Activated CD4-positive, alpha-beta T cell treated with anti-CD3 and anti-CD28 coated beads for 48 hours (primary cell): ENCODE data around the gene KIAA1328.
"Not testable (repeated sequence)": the region's sequence is repeated elsewhere in the genome, so short reads cannot be mapped to it uniquely, and the experiment has no call there.

ENCODE experiments used
- DNase-seq: peaks from one replicate; pipeline ENCODE4 v3.0.0-alpha.2; 2020

Gene KIAA1328

GRCh38 chr18:36828630-36829361 lies at the start of gene KIAA1328, which contains the start of gene TPGS2:
Gene KIAA1328 (plus strand): TSS chr18:36829127. CDS start chr18:36829139, 12 bp downstream.
Gene TPGS2 (minus strand): TSS chr18:36829002. CDS start chr18:36828767, 235 bp downstream.
- peak; percentile 90 for DNase-seq

DNA sequence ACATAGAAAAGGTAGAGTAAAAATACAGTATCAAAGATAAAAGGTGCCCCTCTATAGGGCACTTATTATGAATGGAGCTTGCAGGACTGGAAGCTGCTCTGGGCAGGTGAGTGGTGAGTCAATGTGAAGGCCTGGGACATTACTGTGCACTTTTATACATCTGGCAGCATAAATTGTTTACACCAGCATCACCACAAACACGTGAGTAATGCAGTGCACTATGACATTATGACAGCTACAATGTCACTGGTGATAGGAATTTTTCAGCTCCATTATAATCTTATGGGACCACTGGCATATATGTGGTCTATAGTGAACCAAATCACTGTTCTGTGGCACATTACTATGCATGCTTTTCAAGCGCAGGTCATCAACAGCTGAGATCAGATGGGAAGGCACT lies 48.2 kb upstream of the KIAA1328 start:
- no peak for DNase-seq

GRCh38 chr18:36782710-36783109 lies 46.2 kb upstream of the KIAA1328 start:
- DNase-seq = no peak

DNA sequence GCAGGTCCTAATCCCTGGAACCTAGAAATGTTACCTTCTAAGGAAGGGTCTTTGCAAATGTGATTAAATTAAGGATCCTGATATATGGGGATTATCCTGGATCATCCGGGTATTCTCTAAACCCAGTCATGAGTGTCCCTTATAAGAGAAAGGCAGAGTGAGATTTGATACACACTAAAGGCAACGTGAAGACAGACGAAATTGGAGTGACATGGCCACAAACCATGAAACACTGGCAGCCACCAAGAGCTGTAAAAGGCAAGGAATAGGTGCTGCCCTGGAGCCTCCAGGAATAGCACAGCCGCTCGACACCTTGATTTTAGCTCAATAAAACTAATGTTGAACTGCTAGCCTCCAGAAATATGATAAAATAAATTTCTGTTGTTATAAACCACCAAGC lies 45.1 kb upstream of the KIAA1328 start:
- no peak for DNase-seq

GRCh38 chr18:36786686-36787085 lies 42.2 kb upstream of the KIAA1328 start:
- no peak for DNase-seq

- no peak for DNase-seq
Observed at GRCh38 chr18:36792634-36793283, 36.2 kb upstream of the KIAA1328 start.

DNA sequence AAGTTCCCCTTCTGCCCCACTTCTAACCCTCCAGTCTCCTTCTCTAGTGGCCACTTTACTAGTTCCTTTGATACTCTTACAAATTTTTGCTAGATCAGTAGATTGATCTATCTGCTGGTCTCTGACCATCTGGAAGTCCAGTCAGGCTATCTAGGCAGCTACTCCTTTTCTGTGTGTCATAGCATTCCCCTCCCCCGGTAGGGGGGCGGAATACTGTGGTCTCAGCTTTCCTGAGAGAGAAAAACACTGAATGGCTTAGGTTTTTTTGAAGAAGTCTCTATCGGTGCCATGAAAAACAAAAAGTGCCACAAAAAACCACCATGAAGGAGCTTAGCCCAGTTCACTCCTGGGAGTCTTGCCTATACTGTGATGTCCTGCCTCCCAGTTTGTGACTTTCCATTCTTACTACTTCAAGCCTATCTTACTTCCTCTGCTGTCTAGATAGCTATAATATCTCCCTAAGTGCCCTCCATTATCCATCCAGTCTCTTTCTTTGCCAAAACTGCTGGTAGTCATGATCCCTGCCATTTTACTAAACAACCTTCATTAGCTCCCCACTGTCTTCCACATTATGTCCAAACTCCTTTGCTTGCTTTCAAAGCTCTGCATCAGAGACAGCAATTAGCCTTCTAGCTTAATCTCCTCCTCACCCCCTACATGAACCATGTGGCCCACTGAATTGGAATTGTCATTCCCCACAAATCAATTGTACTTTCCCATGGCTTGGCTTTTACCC lies 30.0 kb upstream of the KIAA1328 start:
- no peak for DNase-seq

DNA sequence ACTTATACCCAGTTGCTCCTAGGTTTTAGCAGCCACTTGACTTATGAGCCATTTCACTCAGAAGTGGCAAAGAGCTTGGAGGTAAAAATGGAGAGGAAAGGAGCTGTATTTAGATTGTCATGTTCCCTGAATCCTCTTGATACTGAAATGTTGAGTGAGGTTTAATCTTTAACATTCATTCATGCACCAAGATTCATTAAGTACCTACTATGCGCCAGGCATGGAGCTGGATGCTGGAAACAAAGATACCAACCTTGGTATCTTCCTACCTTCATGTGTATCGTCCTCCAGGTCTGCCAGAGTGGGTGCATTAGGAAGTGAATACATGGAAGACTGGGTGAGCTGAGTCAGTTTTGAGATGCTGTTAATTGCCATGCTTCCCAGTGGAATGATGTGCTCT lies 23.8 kb upstream of the KIAA1328 start:
- no peak for DNase-seq

GRCh38 chr18:36808681-36809080 lies 20.2 kb upstream of the KIAA1328 start:
- no peak for DNase-seq

GRCh38 chr18:36809590-36810381 lies 19.1 kb upstream of the KIAA1328 start:
- peak; percentile 33 for DNase-seq

DNA sequence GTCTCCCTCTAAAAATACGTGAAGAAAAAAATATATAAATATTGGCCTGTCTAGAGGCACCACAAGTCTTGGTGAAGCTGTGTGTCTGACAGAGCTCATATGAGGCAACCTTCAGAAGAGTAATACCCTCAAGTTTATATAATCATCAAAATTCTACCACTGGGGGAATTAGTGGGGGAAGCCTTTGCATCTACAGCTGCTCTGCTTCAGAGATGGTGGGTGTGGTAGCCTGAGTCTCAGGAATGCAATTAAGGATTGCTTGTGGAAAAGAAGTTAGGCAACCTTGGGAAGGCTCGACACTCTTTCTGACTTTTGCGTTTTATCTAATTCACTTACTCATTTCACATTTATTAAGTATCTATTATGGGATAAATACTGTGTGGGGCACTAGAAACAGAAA lies 17.5 kb upstream of the KIAA1328 start:
- DNase-seq = no peak

- DNase-seq = no peak
Observed at GRCh38 chr18:36811955-36812354, 17.0 kb upstream of the KIAA1328 start.

GRCh38 chr18:36812678-36813077 lies 16.2 kb upstream of the KIAA1328 start:
- DNase-seq = no peak

GRCh38 chr18:36813101-36813775 lies 15.7 kb upstream of the KIAA1328 start:
- DNase-seq = no peak

DNA sequence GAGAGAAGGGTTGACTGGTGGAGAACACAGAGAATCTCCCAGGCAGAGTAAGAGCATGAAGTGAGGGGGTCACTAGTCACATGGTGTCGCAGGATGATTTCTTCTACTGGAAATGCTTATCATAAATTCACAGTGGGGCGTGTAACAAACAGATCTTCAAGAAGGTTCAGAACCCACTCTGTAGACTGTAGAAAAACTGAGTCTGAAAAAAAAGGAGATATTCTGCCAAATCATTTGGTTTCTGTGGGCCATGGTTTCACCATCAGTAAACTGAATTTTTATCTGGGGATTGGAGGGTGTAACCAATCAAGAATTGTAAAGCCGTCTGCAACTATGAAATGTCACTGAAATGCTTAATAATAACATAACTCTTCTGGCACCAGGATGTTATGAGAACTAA lies 15.1 kb upstream of the KIAA1328 start:
- no peak for DNase-seq

DNA sequence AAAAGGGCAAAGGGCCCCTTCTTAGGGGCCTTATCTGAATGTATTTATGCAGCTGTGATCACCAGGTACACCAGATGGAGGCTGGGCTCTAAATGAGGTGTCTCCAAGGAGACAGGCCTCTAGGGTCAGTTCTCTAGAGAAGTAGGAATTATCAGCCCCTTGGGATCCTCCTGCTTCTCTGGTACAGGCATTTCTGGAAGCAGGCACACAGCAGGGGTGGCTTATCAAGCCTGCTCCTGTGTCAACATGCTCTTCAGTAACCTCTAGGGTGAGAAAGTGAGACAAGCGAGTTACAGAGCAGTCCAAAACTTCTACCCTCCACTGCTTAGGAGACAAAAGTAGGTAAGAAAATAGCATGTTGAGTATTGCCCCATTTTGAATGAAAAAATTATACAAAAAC lies 13.9 kb upstream of the KIAA1328 start:
- no peak for DNase-seq

DNA sequence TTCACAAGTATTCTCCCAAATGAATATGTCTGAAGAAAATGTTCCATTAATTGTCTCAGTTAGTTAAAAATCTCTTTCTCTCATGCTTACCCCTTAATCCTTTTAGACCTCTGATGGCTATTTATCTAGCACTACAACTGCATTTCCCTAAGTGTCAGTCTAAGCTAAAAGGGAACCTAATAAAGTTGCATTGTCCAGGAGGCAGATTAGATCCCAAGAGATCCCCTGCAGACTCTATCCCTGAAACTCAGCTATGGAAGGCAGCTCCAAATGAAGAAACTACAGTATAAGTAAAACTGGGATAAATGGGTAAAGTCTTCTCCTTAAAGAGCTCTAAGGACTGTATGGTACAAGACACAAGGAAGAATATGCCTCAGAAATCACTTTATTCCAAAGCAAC lies 12.8 kb upstream of the KIAA1328 start:
- DNase-seq = not testable (repeated sequence)

DNA sequence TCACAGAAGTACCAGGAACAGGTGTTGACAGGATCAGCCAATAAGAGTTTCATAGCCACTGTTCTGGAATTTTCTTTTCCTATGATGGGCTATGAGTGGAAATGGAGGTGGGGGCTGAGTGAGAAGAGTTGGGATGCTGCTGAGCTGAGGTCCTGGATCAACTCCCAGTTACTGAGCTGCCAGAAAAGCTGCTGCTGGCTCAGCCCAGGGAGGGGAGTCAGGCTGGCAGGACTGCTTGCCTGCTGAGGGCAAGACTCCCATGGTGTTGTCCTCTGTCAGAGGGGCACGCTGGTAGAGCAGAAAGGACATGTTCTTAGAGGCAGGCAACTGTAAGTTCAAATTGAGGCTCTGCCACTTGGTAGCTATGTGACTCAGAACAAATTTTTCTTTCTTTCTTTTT lies 11.9 kb upstream of the KIAA1328 start:
- DNase-seq = no peak

DNA sequence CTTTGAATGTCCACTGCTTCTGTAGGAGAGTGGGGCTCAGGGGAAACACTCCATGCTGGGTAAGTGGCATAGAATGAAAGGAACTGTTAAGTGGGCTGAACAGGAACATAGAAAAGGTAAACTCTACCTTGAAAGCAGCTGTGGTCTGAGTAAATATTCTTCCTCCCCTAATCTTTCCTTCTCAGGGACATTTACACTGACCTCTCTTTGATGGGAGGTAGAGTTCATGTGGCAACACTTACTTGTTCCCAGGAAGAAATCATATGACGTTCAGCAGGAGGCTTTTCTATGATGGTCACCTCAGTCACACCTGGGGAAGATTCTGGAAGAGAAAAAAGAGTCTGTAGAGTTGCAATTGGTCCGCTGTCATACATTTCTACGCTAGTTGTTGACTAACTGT lies 10.3 kb upstream of the KIAA1328 start:
- DNase-seq = no peak

- no peak for DNase-seq
Observed at GRCh38 chr18:36819621-36820020, 9.3 kb upstream of the KIAA1328 start.

DNA sequence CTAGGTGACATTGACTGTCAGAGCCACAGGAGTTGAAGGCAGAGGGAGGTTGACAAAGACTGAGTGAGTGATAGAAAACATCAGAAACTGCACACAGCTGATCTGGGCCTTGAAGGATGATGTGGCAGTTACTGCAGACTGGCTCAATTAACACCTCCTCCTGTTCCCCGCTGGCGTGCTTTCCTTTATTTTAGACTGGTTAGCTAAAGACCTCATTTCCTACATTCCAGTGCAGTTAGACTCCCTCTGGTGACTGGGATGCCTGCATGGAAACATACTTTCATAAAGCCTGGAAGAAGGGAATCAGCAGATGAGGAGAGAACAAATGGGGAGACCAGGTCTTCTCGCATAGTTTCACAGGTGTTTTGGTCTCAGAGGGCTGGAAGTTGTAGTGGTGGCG lies 7.2 kb upstream of the KIAA1328 start:
- no peak for DNase-seq

GRCh38 chr18:36825526-36825925 lies 3.4 kb upstream of the KIAA1328 start:
- no peak for DNase-seq
